GM19468 (cell line): ENCODE measurements around the gene CNDP1.

Experiments
- ATAC-seq: cut with Tn5 transposase; IDR thresholded peaks from one replicate; pipeline ENCODE4 v1.9.1; 2021; ENCODE audit warnings: mild to moderate bottlenecking, moderate library complexity, moderate number of reproducible peaks; ENCODE audit not compliant: unreplicated experiment; ENCODE audit errors: extremely low read depth

Gene CNDP1

DNA sequence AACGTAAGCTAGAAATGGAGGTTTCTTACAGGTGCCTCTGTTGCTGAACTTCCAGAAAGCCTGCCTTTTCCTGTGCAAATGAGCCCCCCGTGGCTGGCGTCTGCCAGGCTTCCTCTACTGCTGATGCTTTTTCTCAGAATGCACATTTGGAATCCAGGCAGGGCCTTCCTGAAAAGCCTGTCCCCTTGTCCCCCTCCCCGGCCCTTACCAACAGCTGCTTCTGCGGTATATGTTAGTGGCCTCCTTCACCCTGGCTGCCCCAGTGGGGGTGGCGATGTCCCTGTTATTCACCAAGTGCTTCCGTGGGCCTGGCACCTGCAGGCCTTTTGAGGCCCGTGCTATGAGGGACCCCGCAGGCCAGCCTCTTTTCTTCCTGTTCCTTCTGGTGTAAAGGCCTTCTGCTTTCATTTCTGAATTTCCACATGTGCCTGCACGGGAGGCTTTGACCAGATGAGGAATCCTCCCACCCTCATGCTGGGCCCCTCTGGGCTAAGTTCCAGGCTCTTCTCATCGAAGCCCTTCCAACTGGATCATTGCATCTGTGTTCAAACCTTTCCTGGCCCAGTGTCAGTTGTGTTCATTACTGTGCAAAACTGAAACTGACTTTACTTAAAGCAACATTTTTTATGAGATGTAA, 27.7 kb upstream of the CNDP1 start:
- ATAC-seq: no peak

DNA sequence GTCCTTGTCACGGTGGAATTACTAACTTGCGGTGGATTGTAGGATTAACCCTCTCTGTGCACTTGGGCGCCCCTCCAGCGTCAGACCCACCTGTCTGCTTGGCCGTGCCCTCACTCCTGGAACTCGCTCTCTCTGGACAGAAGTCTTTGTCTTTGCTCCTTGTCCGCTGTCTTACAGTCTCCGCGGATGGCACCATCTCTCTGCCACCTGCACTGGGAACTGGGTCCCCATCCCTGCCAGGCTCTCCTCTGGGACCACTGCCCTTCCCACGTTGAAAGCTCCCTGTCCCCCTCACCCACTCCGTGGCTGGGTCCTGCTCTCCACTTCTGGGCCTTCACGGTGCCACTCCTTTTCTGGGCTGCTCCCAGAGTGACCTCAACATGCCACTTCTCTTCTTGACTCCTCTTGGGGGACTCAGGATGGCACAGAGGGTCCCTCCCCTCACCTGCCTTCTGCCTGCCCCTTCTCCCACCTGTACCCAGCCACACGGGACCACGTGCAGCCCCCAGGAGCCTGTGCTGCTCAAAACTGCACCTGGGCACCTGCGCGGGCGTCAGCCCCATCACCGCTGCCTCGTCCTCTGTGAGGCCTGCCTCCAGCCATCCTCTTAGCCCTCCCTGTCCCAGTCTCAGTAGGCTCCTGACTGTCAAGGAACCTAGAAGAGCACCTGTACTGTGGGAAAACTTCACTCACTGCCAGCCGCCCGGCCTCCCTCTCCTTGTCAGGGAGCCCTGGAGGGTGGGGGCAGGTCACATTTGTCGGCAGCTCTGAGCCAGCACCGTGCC, 27.0 kb upstream of the CNDP1 start:
- no peak for ATAC-seq

DNA sequence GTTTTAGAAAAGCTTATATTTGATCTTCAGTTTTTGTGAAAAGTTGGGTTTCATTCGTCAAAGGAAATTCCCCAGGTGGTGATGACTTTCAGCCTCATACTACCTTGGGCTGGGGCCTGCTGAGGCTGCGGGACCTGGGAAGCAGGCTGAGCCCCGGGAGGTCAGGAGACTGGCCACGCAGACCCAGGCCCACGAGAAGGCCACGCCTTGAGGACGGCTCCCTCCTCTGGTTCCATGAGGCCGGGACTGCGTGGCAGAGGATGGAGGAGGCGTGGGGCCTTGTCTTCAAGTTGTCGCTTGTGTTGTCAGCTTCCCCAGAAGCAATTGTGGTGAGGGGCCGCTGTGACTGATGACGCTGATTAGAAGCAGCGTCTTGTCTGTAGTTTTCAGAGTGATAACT, 26.4 kb upstream of the CNDP1 start:
- ATAC-seq: no peak

DNA sequence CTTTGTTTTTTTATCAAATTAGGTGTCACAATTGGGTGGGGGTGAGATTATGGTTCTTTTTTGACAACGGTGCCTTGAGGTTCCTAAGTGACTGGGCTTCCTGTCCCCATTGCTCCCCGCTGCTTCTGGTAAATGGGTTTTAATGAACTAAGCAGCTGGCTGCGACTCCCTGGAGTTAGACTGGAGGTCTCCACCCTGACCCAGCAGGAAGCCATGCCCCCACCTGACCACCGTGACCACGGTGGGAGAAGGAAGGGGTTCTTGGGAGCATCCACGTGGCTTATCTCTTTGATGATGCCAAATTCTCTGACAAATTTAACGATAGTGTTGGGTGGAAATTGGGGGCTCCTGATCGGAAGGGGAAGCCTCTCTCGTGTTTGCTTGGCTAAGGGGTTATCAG, 25.9 kb upstream of the CNDP1 start:
- no peak for ATAC-seq

DNA sequence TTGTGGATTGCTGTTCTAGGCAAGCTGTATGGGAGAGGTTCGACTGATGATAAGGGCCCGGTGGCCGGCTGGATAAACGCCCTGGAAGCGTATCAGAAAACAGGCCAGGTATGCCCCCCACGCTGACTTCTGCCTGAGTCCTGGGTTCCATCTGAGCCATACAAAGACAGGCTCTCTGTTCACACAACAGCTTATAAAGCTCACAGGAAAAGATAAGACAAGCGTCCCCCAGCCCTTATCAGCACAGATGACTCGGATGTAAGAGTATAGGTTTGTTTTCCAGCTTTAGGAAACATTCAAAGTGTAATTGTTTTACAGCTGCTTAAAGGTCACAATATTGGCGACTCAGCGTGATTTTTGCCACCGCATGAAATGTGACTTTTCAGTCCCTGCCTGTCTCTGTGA, 25.5 kb upstream of the CNDP1 start:
- ATAC-seq: no peak

DNA sequence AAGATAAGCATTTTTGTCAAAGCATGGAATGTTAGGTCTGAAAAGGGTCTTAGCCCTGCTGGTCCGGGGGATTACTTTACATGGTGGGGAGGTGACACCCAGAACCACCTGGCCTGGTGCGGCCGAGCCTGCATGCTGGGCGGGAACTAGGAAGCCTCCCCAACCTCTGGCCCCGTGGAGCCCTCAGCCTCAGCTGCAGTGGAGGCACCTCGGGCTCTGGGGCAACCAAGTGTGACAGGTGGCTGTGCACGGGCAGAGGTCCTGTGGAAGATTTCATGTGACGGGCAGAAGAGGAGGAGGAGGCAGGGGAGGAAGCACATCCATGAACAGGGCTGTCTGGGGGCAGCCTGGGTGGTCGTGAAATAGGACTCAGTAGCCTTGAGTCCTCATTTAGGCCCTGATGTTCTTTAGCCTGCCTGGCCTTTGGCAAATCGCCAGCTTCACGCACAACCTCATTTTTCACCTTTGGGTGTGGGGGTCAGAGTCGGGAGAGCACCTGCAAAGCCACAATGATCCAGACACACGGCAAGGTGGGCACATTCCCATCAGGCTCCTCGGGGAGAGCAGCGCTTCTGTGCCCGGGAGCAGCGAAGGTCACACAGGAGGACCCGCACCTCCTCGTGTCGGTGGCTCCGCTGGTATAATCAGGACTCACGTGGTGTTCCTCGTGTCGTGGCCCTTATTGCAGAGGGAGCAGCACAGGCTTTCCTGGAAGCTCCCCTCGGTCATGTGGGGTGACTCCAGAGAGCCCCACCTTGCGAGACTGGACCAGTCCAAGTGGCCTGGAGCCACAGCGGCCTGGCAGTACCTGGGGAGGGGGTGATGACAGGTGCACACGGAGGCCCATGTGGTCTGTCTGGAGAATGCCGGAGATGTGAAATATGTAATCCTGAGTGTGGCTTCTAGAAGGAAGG, 24.2 kb upstream of the CNDP1 start:
- no peak for ATAC-seq

DNA sequence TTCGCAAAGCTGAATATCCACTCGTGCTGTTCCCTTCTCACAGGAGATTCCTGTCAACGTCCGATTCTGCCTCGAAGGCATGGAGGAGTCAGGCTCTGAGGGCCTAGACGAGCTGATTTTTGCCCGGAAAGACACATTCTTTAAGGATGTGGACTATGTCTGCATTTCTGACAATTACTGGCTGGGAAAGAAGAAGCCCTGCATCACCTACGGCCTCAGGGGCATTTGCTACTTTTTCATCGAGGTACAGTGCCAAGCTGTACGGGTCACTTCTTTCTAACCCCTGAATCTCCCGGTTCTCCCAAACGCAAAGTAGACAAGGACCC, 23.6 kb upstream of the CNDP1 start:
- no peak for ATAC-seq

DNA sequence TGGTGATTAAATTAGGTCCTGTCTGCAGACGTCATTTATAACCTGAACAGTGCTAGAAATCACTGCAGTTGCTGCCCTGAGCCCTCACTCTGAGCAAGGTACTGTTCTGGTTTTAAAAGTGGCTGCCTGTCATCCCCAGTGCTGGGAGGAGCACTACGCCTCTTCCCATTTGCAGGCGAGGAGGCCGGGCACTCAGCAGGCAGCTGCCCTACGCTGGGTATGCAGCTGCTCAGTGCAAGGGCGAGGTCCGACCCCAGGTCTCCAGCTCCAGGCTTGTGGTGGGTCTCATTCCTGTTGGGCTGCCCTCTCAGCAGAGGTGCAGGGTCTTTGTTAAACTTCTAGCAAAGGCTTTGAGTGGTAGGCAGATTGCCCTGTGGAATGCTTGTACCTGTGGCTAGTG, 22.5 kb upstream of the CNDP1 start:
- no peak for ATAC-seq

DNA sequence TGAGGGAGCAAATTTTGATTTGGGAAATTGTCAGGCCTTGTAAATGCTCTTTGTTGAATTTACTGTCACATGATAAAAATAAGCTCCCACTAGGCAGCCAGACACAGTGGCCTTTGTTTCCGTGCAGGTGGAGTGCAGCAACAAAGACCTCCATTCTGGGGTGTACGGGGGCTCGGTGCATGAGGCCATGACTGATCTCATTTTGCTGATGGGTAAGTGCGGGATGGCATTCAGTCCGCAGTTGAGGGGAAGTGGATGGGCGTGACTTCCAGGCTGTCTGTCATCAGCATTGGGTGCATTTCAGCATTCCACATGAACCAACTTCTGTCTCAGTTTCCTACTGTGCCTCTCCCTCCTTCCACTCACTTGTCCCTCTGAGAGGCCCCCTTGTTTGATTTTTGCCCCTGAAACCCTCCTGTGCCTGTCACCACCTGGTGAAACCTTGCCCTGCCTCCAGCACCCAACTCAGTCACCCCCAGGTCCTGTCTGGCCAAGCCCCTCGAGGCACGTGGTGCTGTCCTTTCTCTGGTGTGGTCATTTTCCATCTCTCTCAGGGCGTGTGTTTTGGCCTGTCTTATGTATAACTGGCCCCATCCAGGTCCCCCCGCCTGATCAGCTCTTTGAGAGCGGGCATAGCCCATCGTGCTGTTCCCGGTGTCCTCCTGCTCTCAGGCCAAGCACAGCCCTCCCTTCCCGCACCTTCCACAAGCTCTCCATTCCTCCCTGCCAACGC, 21.8 kb upstream of the CNDP1 start:
- ATAC-seq: no peak

DNA sequence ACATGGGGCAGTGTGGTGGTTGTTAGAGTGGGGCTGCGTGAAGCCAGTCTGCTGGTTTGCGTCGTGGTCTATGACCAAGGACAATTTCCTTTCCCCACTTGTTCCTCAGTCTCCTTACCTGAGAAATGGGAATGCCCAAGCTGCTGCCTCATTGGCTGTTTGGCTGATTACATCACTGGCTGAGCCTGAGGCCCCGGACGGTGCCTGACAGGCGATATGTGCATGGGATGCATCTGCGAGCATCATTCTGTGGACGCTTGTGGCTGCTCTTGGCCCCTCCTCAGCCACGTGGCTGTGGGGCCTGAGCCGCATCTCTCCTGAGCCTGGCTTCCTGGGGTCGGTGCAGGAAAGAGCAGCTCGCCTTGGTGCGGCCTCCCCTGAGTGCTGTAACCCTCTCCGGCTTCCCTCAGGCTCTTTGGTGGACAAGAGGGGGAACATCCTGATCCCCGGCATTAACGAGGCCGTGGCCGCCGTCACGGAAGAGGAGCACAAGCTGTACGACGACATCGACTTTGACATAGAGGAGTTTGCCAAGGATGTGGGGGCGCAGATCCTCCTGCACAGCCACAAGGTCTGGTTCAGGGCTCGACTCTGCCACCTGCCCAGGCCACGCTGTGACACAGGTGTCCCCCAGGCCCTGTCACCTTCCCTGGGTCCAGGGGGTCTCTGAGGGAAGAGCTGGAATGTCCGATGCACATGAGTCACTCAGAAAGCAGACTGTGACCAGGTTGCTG, 21.0 kb upstream of the CNDP1 start:
- ATAC-seq: no peak

DNA sequence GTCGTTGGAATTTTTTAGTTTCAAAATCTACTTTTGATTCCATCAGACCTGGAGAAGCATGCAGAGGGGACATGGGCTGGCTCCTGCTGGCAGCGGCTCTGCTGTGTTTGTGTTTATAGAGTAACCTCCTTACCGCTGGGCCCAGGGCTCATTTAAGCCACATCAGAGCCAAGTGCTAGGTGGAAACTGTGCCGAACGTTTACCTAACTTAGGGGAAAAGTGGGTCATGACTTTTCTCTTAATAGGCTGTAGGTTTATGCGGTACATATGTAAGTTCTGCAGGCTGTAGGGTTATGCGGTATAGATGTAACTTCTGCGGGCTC, 20.5 kb upstream of the CNDP1 start:
- ATAC-seq: no peak

DNA sequence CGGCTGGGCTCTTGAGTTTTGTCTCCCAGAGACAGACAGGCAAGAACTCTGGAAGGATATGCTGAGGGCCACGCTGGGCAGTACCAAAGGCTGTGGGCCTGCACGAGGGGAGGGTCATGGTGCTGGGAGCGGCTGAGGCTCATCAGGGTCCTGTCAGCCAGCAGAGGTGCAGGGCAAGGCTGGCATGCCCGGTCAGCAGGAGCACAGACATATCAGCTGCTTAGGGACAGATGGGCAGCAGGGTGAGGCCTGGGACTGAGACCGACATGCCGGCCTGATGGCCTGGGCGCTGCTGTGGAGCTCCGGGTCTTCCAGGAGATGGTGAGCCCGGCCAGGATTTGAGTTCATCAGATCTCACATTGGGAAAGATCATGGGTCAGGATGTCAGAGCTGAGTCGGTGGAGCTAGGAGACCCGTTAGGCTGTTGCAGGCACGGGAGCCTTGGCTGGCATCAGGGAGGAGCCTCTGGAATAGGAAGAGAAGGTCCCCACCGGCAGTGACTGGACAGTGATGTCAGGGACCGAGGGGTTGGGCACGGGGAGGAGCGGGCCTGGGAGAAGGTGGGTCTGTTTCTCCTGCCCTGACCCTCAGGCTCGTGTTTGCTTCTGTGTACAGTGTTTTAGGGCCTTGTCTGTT, 19.3 kb upstream of the CNDP1 start:
- no peak for ATAC-seq

DNA sequence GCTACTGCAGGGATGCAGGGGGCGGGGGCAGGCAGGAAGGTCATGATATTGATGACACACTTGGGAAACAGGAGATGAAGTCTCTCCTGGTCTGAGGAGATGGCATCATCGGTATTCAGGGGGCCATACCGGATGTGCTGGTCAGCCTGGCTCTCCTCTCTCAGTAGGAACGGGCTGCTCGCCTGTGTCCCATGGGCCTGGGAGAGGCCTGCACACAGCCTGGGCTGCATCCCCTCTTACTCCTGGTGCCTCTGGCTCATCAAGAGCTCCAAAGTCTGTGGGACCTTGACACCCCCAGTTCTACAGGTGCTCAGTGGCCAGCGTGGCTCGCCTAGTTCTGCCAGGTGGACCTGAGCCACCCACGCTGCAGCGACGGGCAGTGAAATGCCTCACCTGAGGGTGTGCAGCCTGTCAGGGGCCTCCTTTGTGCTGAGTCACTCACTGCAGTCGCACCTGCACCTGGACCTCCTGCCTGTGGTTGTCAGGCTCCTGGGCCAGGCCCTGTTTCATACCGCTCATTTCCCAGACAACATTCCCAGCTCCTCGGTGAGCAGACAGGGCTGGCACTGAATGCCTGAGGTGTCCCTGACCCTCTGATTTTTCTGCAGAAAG, 18.6 kb upstream of the CNDP1 start:
- ATAC-seq: no peak

DNA sequence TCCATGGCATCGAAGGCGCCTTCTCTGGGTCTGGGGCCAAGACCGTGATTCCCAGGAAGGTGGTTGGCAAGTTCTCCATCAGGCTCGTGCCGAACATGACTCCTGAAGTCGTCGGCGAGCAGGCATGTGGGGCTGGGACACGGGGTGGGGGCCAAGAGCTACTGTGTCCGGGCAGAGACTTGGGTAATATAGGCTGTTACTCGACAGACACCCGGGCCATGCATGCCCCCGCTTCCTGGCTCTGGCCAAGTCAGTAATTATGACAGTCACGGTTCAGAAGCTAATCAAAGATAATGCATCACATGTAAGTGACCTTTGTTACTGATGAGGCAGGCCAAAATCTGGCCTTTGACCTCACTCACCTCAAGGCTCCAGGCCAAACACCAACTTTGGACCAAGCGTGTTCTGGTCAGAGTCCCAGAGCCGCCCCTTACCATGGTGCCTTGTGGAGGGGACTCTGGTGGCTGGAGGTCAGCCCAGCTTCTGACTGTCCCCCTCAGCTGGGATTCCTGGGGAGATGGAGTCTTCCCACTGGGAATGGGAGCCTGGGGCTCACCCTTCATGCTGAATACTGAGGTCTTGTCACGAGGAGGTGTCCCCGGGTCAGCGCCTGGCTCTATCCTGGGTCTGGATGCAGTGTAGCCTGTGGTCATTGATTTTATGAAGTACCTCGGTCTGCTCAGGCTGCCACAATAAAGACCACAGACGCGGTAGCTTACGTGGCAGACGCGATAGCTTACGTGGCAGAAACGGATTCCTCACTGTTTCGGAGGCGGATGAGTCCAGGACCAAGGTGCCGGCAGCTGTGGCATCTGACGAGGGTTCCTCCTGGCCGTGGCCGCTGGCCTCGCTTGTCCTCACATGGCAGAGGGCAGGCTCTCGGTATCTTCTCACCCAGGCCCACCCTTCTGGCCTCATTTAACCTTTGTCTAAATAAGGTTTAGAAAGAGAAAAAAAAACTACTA, 17.7 kb upstream of the CNDP1 start:
- no peak for ATAC-seq

DNA sequence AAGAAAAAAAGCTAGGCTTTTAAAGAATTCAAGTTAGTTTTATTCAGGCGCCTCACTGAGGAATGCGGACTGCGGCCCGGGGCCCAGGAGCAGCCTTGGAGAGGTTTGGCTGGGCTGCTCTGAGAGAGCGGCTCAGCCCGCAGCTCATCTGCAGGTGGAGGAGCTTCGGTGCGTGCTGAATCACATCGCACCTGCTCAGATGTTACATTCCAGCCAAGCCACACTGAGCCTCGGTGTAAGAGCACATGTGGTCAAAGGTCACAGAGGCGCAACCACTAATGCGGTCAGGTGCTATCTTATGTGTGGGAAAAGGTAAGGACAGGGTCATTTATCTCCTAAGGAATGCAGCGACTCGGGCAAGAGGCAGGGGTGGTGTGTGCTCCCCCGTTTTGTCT, 17.1 kb upstream of the CNDP1 start:
- ATAC-seq: no peak

DNA sequence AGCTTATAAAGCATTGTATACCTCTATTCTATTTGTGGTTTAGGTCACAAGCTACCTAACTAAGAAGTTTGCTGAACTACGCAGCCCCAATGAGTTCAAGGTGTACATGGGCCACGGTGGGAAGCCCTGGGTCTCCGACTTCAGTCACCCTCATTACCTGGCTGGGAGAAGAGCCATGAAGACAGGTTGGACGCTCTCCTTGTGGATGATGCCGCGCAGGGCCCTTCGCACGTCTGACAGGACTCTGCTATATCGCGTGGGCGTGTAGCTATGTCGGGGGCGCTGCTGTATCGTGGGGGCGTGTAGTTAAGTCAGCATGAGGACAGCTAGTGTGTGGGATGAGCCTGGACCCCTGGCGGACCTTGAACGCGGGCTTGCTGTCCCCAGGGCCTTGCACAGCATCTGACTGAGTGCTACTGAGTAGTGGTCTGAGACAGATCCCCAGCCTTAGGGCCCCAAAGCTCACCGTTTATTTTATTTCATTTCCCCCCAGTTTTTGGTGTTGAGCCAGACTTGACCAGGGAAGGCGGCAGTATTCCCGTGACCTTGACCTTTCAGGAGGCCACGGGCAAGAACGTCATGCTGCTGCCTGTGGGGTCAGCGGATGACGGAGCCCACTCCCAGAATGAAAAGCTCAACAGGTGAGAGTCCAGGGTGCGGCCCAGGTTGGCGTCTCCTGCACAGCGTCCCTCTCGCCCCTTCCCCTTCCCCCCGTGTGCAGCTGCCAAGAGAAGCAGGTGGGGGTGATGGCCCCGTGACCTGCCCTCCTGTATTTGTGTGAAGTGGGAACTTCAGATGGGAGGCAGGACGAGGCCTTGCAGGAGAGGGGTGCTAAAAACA, 15.6 kb upstream of the CNDP1 start:
- no peak for ATAC-seq
